Bronchial epithelial cell (primary cell): Measurements from ENCODE around the gene MGST3. TPM values are rescaled to one million over a fixed set of nuclear protein-coding genes. Genes with fewer than 3 reads are reported as not detected.
"Not testable (repeated sequence)": the region's sequence is repeated elsewhere in the genome, so short reads cannot be mapped to it uniquely, and the experiment has no call there.

Experiments used
- DNase-seq: peaks from one replicate; pipeline ENCODE4 v3.0.0-alpha.2; 2010; ENCODE audit warnings: low read depth
- FAIRE-seq: peaks from 2 replicates; lab custom pipeline; 2011; peaks lifted over from hg19 to GRCh38; lab: Jason Lieb, UNC
- H3K27me3 ChIP-seq: 2 replicates; pipeline ENCODE4 v1.5.1; 2011; ENCODE audit warnings: low read length; ENCODE audit not compliant: control insufficient read depth, insufficient read depth
- H3K36me3 ChIP-seq: 2 replicates; pipeline ENCODE4 v1.5.1; 2011; ENCODE audit warnings: low read length; ENCODE audit not compliant: control insufficient read depth, insufficient read depth
- H3K4me3 ChIP-seq: 2 replicates; pipeline ENCODE4 v1.5.1; 2011; ENCODE audit warnings: mild to moderate bottlenecking, low read depth, low read length, control low read depth
- CTCF ChIP-seq: IDR thresholded peaks from 2 replicates; pipeline ENCODE4 v1.5.1; 2011; ENCODE audit warnings: mild to moderate bottlenecking, moderate library complexity, low read length, control low read depth, inconsistent platforms; ENCODE audit not compliant: insufficient read depth, severe bottlenecking
- total RNA-seq: library from RNA; depleted of rRNA; stranded (reverse); fragments of >200 nt; gene quantifications from 2 replicates; pipeline ENCODE4 v1.2.1, GENCODE V29; 2014

MGST3 gene
- total RNA-seq, 1 donor from 2014 or later: 50.3 TPM

DNA sequence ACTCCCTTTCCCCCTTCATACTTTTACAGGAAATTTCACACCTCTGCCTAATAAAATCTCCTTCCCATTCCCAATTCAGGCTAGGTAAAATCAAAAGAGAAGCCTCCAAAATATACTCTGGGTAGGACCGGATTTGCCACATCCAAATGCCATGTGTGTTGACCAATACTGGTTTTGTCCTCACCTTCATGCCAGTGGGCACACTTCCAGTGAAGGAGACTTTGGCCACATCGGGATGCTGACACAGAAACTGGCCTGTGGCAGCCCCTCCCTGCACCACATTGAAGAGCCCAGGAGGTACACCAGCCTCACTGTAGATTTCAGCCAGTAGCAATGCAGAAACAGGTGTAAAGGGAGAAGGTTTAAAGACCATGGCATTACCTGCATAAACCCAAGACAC, 49.3 kb downstream of the MGST3 start:
- no peaks in the 10 kb centered on the region for H3K27me3 ChIP-seq
- peaks cover 12% of the 10 kb centered on the region for H3K36me3 ChIP-seq
- no peak overlapping the region for H3K4me3 ChIP-seq
- no peak for TF ChIP-seq CTCF
- no peak for FAIRE-seq
- DNase-seq: no peak

- not testable (repeated sequence) for H3K27me3 ChIP-seq, FAIRE-seq, DNase-seq, H3K4me3 ChIP-seq
- peaks cover 12% of the 10 kb centered on the region for H3K36me3 ChIP-seq
These were observed 49.7 kb downstream of the MGST3 start for GRCh38 chr1:165680773-165681172.

DNA sequence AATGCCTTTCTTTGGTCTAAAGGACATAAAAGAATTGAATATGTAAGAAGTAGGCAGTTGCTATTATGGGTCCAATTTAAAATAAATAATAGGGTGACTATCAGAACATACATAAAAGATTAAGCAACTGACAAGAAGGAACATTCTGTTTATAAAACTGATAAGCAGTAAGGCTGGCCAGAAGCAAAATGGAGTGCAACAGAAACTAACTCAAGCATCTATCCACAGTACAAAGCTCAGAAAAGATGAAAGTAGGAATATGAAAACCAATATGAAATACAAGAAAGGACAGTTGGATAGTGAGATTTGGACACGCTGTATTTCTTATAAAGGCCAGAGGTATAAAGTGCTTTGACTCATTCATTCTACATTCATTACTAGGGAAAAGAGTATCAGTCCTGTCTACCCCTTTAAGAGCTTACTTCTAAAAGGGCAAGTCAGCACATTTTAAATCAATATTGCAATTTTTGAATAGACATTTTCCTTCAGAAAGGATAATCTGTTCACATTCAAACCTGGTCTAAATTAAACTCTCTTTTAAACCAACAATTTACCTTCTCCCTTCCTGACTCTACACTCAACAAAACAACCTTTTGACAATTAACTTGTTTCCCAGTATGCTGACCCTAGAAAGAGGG, 52.9 kb downstream of the MGST3 start:
- TF ChIP-seq CTCF: no peak
- Histone ChIP-seq H3K27me3 (no peaks in the 10 kb centered on the region), H3K4me3 (no peak overlapping the region), H3K36me3 (peaks cover 10% of the 10 kb centered on the region)
- no peak for FAIRE-seq
- DNase-seq: no peak

GRCh38 chr1:165686121-165686970, 55.3 kb downstream of the MGST3 start:
- Histone ChIP-seq H3K36me3 (peaks cover 6% of the 10 kb centered on the region), H3K27me3 (no peaks in the 10 kb centered on the region), H3K4me3 (no peak overlapping the region)
- no peak for DNase-seq
- no peak for TF ChIP-seq CTCF
- no peak for FAIRE-seq

DNA sequence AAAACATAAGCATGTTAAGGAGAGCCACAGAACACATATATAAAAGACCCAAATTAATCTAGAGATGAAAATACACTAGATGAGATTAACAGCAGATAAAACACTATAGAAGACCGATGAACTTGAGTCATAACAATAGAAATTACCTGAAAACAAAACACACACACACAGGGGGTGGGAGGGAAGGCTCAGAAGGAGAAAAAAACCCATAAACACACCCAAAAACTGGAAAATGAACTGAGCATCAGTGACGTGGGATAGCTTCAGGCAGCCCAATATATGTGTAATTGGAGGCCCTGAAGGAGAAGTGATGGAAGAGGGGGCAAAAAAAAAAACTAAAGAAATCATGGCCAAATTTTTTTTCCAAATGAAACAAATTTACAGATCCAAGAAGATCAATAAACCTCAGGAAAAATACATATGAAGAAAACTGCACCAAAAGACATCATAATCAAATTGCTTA, 56.0 kb downstream of the MGST3 start:
- Histone ChIP-seq H3K36me3 (peaks cover 4% of the 10 kb centered on the region), H3K27me3 (no peaks in the 10 kb centered on the region), H3K4me3 (no peak overlapping the region)
- no peak for FAIRE-seq
- no peak for TF ChIP-seq CTCF
- DNase-seq: no peak

- DNase-seq (no peak), FAIRE-seq (no peak)
- TF ChIP-seq CTCF: no peak
- Histone ChIP-seq H3K4me3 (no peak overlapping the region), H3K27me3 (no peaks in the 10 kb centered on the region), H3K36me3 (no peaks in the 10 kb centered on the region)
These were observed 57.0 kb downstream of the MGST3 start for GRCh38 chr1:165688046-165688445.
